Effector memory CD8-positive, alpha-beta T cell (primary cell): ENCODE measurements around the gene MYH7.
"Not testable (repeated sequence)": the region's sequence is repeated elsewhere in the genome, so short reads cannot be mapped to it uniquely, and the experiment has no call there.

Experiments used
- ATAC-seq: fragments of 150-1000 bp; cut with Tn5 transposase; replicated peaks from 2 replicates; pipeline ENCODE4 v1.10.0; 2021; ENCODE audit warnings: mild to moderate bottlenecking, moderate library complexity
- DNase-seq, 3 experiments: peaks; one replicate each; pipeline ENCODE4 v3.0.0; 2021
- H3K27ac Mint-ChIP-seq, 2 donors: one replicate each; pipeline ENCODE4 v1.8.0; 2022; ENCODE audit warnings: mild to moderate bottlenecking in 2 of 2, mixed read lengths in 2 of 2, moderate library complexity in 2 of 2
- H3K27me3 Mint-ChIP-seq, 2 donors: one replicate each; pipeline ENCODE4 v1.8.0; 2022; ENCODE audit warnings: mixed read lengths in 2 of 2
- H3K36me3 Mint-ChIP-seq: one replicate; pipeline ENCODE4 v1.8.0; 2022; ENCODE audit warnings: mild to moderate bottlenecking, moderate library complexity, mixed read lengths; ENCODE audit not compliant: insufficient read depth
- H3K4me1 Mint-ChIP-seq, 2 donors: one replicate each; pipeline ENCODE4 v1.8.0; 2022; ENCODE audit warnings: low read depth in 2 of 2, mixed read lengths in 2 of 2
- H3K4me3 Mint-ChIP-seq, 2 donors: one replicate each; pipeline ENCODE4 v1.8.0; 2022; ENCODE audit warnings: mild to moderate bottlenecking in 2 of 2, mixed read lengths in 2 of 2, moderate library complexity in 2 of 2
- H3K9me3 Mint-ChIP-seq, 2 donors: one replicate each; pipeline ENCODE4 v1.8.0; 2022; ENCODE audit warnings: mixed read lengths in 2 of 2

MYH7 gene

GRCh38 chr14:23430723-23431085 lies 4.8 kb downstream of the MYH7 start:
- Mint-ChIP-seq H3K27ac (no peak overlapping the region), H3K36me3 (peaks cover 3% of the 10 kb centered on the region), H3K4me3 (no peak overlapping the region), H3K4me1 (no peaks in the 10 kb centered on the region), H3K9me3 (no peaks in the 10 kb centered on the region), H3K27me3 (peaks cover 15 to 61% of the 10 kb centered on the region in 2 donors)
- no peak for ATAC-seq
- DNase-seq, result no peak

DNA sequence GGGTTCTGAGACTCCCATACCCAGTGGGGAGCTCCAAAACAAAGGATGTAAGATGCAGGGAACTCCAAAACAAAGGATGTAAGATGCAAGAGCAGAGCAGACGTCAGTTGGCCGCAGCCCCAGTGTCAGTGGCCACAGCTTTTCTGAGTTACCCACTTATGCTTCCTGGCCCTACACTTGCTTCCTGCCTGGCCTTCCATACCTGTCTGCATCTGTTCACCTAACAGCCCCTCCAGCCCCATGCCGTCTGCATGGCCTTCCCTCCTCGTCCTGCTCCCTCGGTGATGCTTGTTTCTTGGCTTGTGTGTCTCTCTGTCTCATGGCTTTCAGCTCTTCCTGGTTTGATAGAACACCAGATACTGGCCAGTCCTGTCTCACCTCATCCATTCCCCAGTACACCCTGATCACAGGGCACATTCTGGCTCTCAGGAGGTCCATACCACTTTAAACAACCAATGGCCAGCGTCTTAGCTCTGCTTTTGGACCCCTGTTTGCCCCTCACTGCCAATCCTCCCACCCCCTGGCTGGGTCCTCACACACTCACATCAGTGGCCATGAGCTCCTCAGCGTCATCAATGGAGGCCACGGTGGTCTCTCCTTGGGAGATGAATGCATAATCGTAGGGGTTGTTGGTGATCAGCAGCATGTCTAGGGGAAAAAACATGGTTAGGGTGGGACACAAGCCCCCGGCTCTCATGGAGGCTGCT lies 5.3 kb downstream of the MYH7 start:
- Mint-ChIP-seq H3K27me3 (peaks cover 15 to 55% of the 10 kb centered on the region in 2 donors), H3K27ac (no peak overlapping the region), H3K36me3 (peaks cover 3% of the 10 kb centered on the region), H3K4me3 (no peak overlapping the region), H3K4me1 (no peaks in the 10 kb centered on the region), H3K9me3 (no peaks in the 10 kb centered on the region)
- ATAC-seq (no peak), DNase-seq (no peak)

DNA sequence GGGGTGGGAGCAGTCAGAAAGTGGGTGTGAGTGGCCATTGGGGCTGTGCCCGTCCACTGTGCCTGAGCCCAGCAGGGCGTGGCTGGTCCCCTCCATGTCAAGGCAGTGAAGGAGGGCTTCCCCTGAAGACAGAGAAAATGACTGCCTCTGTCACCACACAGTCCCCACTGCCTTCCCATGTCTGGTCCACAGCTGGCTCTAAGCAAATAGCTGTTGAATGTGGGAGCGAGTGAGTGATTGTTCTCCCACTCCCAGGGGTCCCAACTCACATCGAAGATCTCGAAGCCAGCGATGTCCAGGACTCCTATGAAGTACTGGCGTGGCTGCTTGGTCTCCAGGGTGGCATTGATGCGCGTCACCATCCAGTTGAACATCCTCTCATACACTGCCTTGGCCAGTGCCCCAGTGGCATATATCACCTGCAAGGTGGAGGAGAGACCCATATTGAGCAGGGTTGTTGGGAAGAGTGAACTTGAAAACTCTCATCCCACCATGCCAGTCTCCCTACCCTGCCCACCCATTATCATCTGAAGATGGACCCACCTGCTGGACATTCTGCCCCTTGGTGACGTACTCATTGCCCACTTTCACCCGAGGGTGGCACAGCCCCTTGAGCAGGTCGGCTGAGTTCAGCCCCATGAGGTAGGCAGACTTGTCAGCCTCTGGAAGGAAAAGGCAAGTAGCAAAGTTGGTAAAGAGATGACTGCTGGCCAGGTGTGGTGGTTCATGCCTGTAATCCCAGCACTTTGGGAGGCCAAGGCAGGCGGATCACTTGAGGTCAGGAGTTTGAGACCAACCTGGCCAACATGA lies 6.6 kb downstream of the MYH7 start:
- H3K9me3 Mint-ChIP-seq, result no peaks in the 10 kb centered on the region
- H3K27me3 Mint-ChIP-seq, result peaks cover 23 to 54% of the 10 kb centered on the region in 2 donors
- DNase-seq (no peak), ATAC-seq (no peak)
- H3K4me1 Mint-ChIP-seq, result no peaks in the 10 kb centered on the region
- H3K36me3 Mint-ChIP-seq, result peaks cover 3% of the 10 kb centered on the region
- H3K4me3 Mint-ChIP-seq, result no peak overlapping the region
- no peak overlapping the region for H3K27ac Mint-ChIP-seq

DNA sequence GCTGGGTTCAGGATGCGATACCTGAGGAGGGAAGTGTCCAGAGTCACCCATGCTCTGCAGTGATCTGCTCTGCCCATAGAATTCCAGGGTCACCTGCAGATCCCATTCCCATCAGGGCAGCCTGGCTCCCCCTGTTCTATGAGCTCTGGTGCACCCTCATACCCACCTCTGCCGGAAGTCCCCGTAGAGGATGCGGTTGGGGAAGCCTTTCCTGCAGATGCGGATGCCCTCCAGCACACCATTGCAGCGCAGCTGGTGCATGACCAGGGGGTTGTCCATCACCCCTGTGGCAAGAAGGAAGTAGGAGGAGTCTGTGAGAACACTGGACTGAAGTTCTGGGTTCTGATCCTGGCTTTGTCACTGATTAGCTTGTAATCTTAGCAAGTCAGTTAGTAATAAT lies 9.7 kb downstream of the MYH7 start:
- not testable (repeated sequence) for H3K36me3 Mint-ChIP-seq, H3K4me3 Mint-ChIP-seq, ATAC-seq, H3K9me3 Mint-ChIP-seq, DNase-seq, H3K4me1 Mint-ChIP-seq, H3K27ac Mint-ChIP-seq
- H3K27me3 Mint-ChIP-seq, result peaks cover 9 to 24% of the 10 kb centered on the region in 2 donors

- H3K27me3 Mint-ChIP-seq, result peaks cover 9 to 22% of the 10 kb centered on the region in 2 donors
- H3K9me3 Mint-ChIP-seq, result no peaks in the 10 kb centered on the region
- no peak overlapping the region for H3K27ac Mint-ChIP-seq
- ATAC-seq (no peak), DNase-seq (no peak)
- H3K4me3 Mint-ChIP-seq, result no peak overlapping the region
- H3K4me1 Mint-ChIP-seq, result no peaks in the 10 kb centered on the region
- no peaks in the 10 kb centered on the region for H3K36me3 Mint-ChIP-seq
Measured at GRCh38 chr14:23425169-23425568, 10.3 kb downstream of the MYH7 start.

- Mint-ChIP-seq H3K36me3 (no peaks in the 10 kb centered on the region), H3K9me3 (no peaks in the 10 kb centered on the region), H3K27ac (no peak overlapping the region), H3K27me3 (peaks cover 17 to 32% of the 10 kb centered on the region in 2 donors), H3K4me1 (no peaks in the 10 kb centered on the region), H3K4me3 (no peak overlapping the region)
- DNase-seq (no peak), ATAC-seq (no peak)
Measured at GRCh38 chr14:23423657-23424056, 11.8 kb downstream of the MYH7 start.

- Mint-ChIP-seq H3K27me3 (peaks cover 25 to 53% of the 10 kb centered on the region in 2 donors), H3K27ac (no peak overlapping the region), H3K4me3 (no peak overlapping the region), H3K9me3 (no peaks in the 10 kb centered on the region), H3K4me1 (no peaks in the 10 kb centered on the region), H3K36me3 (no peaks in the 10 kb centered on the region)
- ATAC-seq (no peak), DNase-seq (no peak)
Measured at GRCh38 chr14:23421594-23421993, 13.9 kb downstream of the MYH7 start.

- not testable (repeated sequence) for H3K4me3 Mint-ChIP-seq, ATAC-seq, H3K36me3 Mint-ChIP-seq, H3K9me3 Mint-ChIP-seq, H3K27ac Mint-ChIP-seq, DNase-seq, H3K4me1 Mint-ChIP-seq
- H3K27me3 Mint-ChIP-seq, result peaks cover 33 to 63% of the 10 kb centered on the region in 2 donors
Measured at GRCh38 chr14:23419646-23420045, 15.8 kb downstream of the MYH7 start.

- ATAC-seq, result no peak
- H3K36me3 Mint-ChIP-seq, result no peaks in the 10 kb centered on the region
- no peak for DNase-seq
- no peak overlapping the region for H3K27ac Mint-ChIP-seq
- H3K27me3 Mint-ChIP-seq, result peaks cover 30 to 54% of the 10 kb centered on the region in 2 donors
- H3K4me1 Mint-ChIP-seq, result no peaks in the 10 kb centered on the region
- no peak overlapping the region for H3K4me3 Mint-ChIP-seq
- H3K9me3 Mint-ChIP-seq, result no peaks in the 10 kb centered on the region
Measured at GRCh38 chr14:23418021-23418420, 17.4 kb downstream of the MYH7 start.

GRCh38 chr14:23417269-23417668 lies 18.2 kb downstream of the MYH7 start:
- H3K9me3 Mint-ChIP-seq, H3K4me1 Mint-ChIP-seq, ATAC-seq, H3K36me3 Mint-ChIP-seq, H3K27ac Mint-ChIP-seq, DNase-seq, H3K4me3 Mint-ChIP-seq: not testable (repeated sequence)
- peaks cover 35 to 54% of the 10 kb centered on the region in 2 donors for H3K27me3 Mint-ChIP-seq

DNA sequence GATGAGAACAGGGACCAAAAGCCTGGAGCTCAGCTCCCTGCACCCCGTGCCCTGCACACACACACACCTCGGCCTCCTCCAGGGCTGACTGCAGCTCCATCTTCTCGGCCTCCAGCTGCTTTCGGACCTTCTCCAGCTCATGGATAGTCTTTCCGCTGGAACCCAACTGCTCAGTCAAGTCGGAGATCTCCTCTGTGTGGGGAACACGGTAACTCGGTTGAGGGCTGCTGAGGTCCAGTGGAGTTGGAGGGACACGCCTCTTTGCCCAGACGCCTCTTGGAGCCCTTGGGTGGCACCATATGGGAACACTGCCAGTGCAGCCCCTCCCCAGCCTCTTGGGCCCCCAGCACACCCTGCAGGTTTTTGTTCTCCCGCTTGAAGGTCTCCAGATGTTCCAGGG lies 18.7 kb downstream of the MYH7 start:
- Mint-ChIP-seq H3K4me1 (no peaks in the 10 kb centered on the region), H3K36me3 (no peaks in the 10 kb centered on the region), H3K9me3 (no peaks in the 10 kb centered on the region), H3K4me3 (no peak overlapping the region), H3K27ac (no peak overlapping the region), H3K27me3 (peaks cover 38 to 59% of the 10 kb centered on the region in 2 donors)
- DNase-seq, result no peak
- ATAC-seq, result no peak

GRCh38 chr14:23415821-23416778 lies 19.4 kb downstream of the MYH7 start:
- H3K27ac Mint-ChIP-seq, result no peak overlapping the region
- DNase-seq (no peak), ATAC-seq (no peak)
- no peaks in the 10 kb centered on the region for H3K4me1 Mint-ChIP-seq
- H3K27me3 Mint-ChIP-seq, result peaks cover 40 to 66% of the 10 kb centered on the region in 2 donors
- no peak overlapping the region for H3K4me3 Mint-ChIP-seq
- H3K36me3 Mint-ChIP-seq, result no peaks in the 10 kb centered on the region
- no peaks in the 10 kb centered on the region for H3K9me3 Mint-ChIP-seq
